Mononuclear cell (primary cell): ENCODE results near the gene DENR. TPM values are rescaled to one million over a fixed set of nuclear protein-coding genes. Genes with fewer than 3 reads are reported as not detected.

ENCODE experiments used
- total RNA-seq: library from RNA; depleted of rRNA; stranded (reverse); fragments of >200 nt; gene quantifications from one replicate; pipeline ENCODE4 v1.2.3, GENCODE V29; 2012

Gene DENR
- total RNA-seq, 1 donor = 23.0 TPM

Other genes starting within 250 kb of the DENR start
- gene RSRC2, start 225.9 kb upstream of the DENR start, total RNA-seq = 258 TPM
- 26.2 TPM for gene KNTC1, start 225.6 kb upstream of the DENR start, total RNA-seq
- 15.4 TPM for gene HCAR2, start 49.5 kb upstream of the DENR start, total RNA-seq
- gene HCAR3, start 36.0 kb upstream of the DENR start, total RNA-seq = 25.9 TPM
- not detected for gene HCAR1, start 22.0 kb upstream of the DENR start, total RNA-seq
- 2.5 TPM for gene CCDC62, start 21.7 kb downstream of the DENR start, total RNA-seq
- 76.3 TPM for gene HIP1R, start 82.6 kb downstream of the DENR start, total RNA-seq
- gene VPS37B, start 143.3 kb downstream of the DENR start, total RNA-seq = 78.3 TPM
- gene ABCB9, start 213.6 kb downstream of the DENR start, total RNA-seq = 2.1 TPM
- 4.5 TPM for gene OGFOD2, start 222.4 kb downstream of the DENR start, total RNA-seq
- 123 TPM for gene ARL6IP4, start 227.9 kb downstream of the DENR start, total RNA-seq